Caki2 (cell line): ENCODE results near the gene ITPRIPL1. TPM values are rescaled to one million over a fixed set of nuclear protein-coding genes. Genes with fewer than 3 reads are reported as not detected.
A peak's percentile ranks its signal among the peaks of the same experiment; 100 is the strongest.

Experiments used
- DNase-seq: peaks from one replicate; pipeline ENCODE4 v3.0.0-alpha.2; 2015; ENCODE audit warnings: low read depth
- in situ Hi-C: cut with HindIII; loops from 2 replicates; pipeline ENCODE4 v1.10.0; 2016; ENCODE audit warnings: low sequenced_read_pairs, low pct_unique_long_range_greater_than_20kb, mixed read lengths
- total RNA-seq: library from RNA; depleted of rRNA; stranded (reverse); fragments of >200 nt; shearing (Covaris generic); gene quantifications from 2 replicates; pipeline ENCODE4 v1.2.3, GENCODE V29; 2014; ENCODE audit warnings: low replicate concordance; rRNA removed

ITPRIPL1 gene
- total RNA-seq, 1 experiment from 2014 or later = not detected

GRCh38 chr2:96345438-96345837, 20.3 kb downstream of the ITPRIPL1 start:
- no peak for DNase-seq
- in situ Hi-C loops = no loop called here

GRCh38 chr2:96345868-96346462, 20.8 kb downstream of the ITPRIPL1 start:
- no peak for DNase-seq
- in situ Hi-C loops = no loop called here

DNA sequence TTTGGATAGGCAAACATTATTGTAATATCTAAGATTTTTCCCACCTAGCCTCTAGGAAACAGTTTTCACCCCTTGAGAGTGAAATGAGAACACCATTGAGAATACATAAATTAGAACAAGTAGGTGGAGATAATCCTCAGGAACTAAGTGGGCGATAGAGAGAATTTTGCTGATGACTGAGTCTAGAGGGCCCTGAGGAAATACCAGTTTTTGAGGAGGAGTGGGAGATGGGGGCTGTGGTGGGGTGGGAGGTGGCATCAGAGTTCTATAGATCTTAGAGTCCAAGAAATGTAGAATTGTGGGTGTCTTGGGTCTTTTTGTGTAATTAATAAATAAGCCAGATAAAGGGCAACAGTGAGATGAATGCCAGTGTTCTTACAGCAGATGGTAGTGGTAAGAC, 22.3 kb downstream of the ITPRIPL1 start:
- DNase-seq = no peak
- in situ Hi-C loops = no loop called here

- in situ Hi-C loops = no loop called here
- DNase-seq = peak; percentile 89
Observed at GRCh38 chr2:96353032-96353561, 28.0 kb downstream of the ITPRIPL1 start.

DNA sequence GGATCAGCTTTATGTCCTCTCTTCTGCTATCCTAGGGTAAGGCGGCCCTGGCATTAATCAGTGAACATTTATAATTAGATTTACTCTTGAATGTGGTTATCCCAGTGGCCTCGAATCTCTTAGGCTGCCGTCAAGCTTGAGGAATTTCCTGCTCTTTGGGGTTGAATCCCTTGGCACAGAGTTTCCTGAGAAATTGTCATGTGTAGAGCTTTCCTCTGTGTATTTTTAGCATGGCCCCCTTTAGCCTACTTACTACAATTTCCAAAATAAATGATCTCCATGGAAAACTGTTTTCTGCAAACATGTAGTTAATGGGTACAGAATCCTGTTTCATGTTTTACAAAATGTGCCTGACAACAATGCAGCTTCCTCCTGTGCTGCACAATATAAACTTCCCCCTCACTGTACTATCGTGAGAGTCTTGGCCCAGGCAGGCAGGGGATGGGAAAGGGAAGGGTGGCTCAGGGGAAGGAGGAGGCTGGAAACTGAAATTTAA, 28.5 kb downstream of the ITPRIPL1 start:
- in situ Hi-C loops = no loop called here
- DNase-seq = no peak

GRCh38 chr2:96354492-96354891, 29.4 kb downstream of the ITPRIPL1 start:
- in situ Hi-C loops = no loop called here

GRCh38 chr2:96356889-96357288, 31.8 kb downstream of the ITPRIPL1 start:
- in situ Hi-C loops = no loop called here

More at GRCh38 chr2:96354492-96354891, 29.4 kb downstream of the ITPRIPL1 start:
- DNase-seq = no peak

GRCh38 chr2:96359310-96359709, 34.2 kb downstream of the ITPRIPL1 start:
- DNase-seq = no peak
- in situ Hi-C loops = no loop called here

More at GRCh38 chr2:96356889-96357288, 31.8 kb downstream of the ITPRIPL1 start:
- DNase-seq = no peak

GRCh38 chr2:96359866-96360265, 34.7 kb downstream of the ITPRIPL1 start:
- DNase-seq = no peak
- in situ Hi-C loops = no loop called here

DNA sequence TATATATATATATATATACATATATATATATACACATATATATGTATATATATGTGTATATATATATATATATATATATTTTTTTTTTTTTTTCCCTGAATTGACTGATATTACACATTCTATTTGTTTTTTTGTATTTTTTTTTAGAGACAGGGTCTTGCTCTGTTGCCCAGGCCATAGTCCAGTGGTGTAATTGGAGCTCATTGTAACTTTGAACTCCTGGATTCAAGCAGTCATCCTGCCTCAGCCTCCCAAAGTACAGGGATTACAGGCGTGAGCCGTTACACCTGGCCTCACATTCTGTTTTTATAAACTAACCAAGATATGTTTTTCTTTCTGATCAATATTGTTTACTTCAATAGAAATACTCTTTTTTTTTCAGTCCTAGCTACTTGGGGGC, 36.6 kb downstream of the ITPRIPL1 start:
- in situ Hi-C loops = no loop called here
- no peak for DNase-seq

GRCh38 chr2:96369186-96369585, 44.1 kb downstream of the ITPRIPL1 start:
- no peak for DNase-seq
- in situ Hi-C loops = no loop called here

DNA sequence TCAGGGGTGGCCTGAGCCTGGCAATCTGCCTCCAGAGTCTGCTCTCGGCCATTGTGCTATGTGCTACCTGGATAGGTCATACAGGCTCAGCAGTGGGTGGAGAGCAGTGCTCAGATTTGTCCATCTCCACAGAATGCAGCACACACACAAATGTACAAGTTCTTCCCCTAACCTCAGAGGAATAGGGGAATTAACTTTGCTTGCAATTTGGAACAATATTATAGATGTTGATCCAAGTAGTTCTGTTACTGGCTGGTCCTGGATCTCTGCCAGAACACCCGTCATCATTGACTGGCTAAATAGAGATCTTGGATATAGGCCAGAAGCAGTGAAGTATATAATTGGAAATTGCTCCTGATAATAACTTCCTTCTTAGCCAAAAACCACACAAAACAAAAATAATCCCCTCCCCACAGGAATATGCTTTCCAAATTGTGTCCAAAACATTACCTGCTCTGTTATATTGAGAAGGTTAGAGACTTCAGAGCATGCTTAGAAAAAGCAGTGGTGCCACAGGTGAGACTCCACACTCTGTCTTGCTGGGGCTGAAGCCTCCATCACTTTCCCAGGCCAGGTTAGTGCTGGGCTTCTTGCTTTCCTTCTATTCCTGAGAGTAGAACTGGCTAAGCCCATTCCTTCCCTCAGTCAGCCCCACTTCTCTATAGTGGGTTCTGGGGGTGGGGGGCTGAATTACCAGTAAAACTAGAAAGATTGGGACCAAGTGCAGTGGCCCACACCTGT, 49.3 kb downstream of the ITPRIPL1 start:
- in situ Hi-C loops = no loop called here
- peak; percentile 29 for DNase-seq

Other genes with a start within 250 kb of the ITPRIPL1 start
- 0.32 TPM in 1 of 2 replicates, not detected in the other for gene ADRA2B, start 208.7 kb upstream of the ITPRIPL1 start, total RNA-seq
- gene ASTL, start 186.8 kb upstream of the ITPRIPL1 start, total RNA-seq = not detected in 2 replicates
- gene DUSP2, start 179.9 kb upstream of the ITPRIPL1 start, total RNA-seq = 6.1 and 7.4 TPM in 2 replicates
- 118 and 156 TPM in 2 replicates for gene STARD7, start 116.5 kb upstream of the ITPRIPL1 start, total RNA-seq
- gene TMEM127, start 59.3 kb upstream of the ITPRIPL1 start, total RNA-seq = 17.4 and 29.8 TPM in 2 replicates
- 119 and 148 TPM in 2 replicates for gene CIAO1, start 59.1 kb upstream of the ITPRIPL1 start, total RNA-seq
- 73.7 and 74.0 TPM in 2 replicates for gene SNRNP200, start 19.8 kb upstream of the ITPRIPL1 start, total RNA-seq
- 30.5 and 43.0 TPM in 2 replicates for gene NCAPH, start 10.4 kb downstream of the ITPRIPL1 start, total RNA-seq
- 11.4 and 29.6 TPM in 2 replicates for gene NEURL3, start 180.0 kb downstream of the ITPRIPL1 start, total RNA-seq
- 11.6 and 12.3 TPM in 2 replicates for gene ARID5A, start 211.4 kb downstream of the ITPRIPL1 start, total RNA-seq